ENCODE results near the gene OR10G4. TPM values are rescaled to one million over a fixed set of nuclear protein-coding genes. Genes with fewer than 3 reads are reported as not detected.
"Not testable (repeated sequence)": the region's sequence is repeated elsewhere in the genome, so short reads cannot be mapped to it uniquely, and the experiment has no call there.

The OR10G4 gene
- total RNA-seq, 1 experiment from 2014 or later: not detected

GRCh38 chr11:123977731-123978347 is 35.0 kb upstream of the OR10G4 start, which contains the start of gene OR10S1:
Gene OR10S1 (minus strand): TSS chr11:123977781. CDS start chr11:123977664, 117 bp downstream.
- ChIA-PET CTCF (no interaction called here), POLR2A (ENCODE audit: unreplicated experiment) (no interaction called here)
- H3K79me2 ChIP-seq (ENCODE audit: low read depth): no peaks in the 10 kb centered on the region
- no peak within 1 kb of the TSS for H2AFZ ChIP-seq
- no TSS peak for BruUV-seq (replicated peaks)
- no peak within 1 kb of the TSS for H3K4me3 ChIP-seq
- H3K9me3 ChIP-seq (ENCODE audit: insufficient read depth, low read depth): no peaks in the 10 kb centered on the region
- H3K9me2 ChIP-seq (ENCODE audit: insufficient read depth): no peaks in the 10 kb centered on the region; the same call in 1 of the 2 replicates
- no peak within 1 kb of the TSS for H3K4me2 ChIP-seq
- H3K27me3 ChIP-seq (ENCODE audit: insufficient read depth, low read depth): no peaks in the 10 kb centered on the region
- H3K4me1 ChIP-seq (replicated peaks; ENCODE audit: insufficient read depth): no peaks in the 10 kb centered on the region
- H4K20me1 ChIP-seq (ENCODE audit: insufficient read depth): no peaks in the 10 kb centered on the region
- DNase-seq: no peak
- H3K36me3 ChIP-seq (ENCODE audit: low read depth): no peaks in the 10 kb centered on the region
- H3K27ac ChIP-seq: no peak within 1 kb of the TSS
- intact Hi-C loops (cut with micrococcal nuclease; ENCODE audit: unreplicated experiment): no loop called here
- H3F3A ChIP-seq (ENCODE audit: insufficient read depth, low read depth): no peaks in the 10 kb centered on the region
- TF ChIP-seq, protein P1, sequence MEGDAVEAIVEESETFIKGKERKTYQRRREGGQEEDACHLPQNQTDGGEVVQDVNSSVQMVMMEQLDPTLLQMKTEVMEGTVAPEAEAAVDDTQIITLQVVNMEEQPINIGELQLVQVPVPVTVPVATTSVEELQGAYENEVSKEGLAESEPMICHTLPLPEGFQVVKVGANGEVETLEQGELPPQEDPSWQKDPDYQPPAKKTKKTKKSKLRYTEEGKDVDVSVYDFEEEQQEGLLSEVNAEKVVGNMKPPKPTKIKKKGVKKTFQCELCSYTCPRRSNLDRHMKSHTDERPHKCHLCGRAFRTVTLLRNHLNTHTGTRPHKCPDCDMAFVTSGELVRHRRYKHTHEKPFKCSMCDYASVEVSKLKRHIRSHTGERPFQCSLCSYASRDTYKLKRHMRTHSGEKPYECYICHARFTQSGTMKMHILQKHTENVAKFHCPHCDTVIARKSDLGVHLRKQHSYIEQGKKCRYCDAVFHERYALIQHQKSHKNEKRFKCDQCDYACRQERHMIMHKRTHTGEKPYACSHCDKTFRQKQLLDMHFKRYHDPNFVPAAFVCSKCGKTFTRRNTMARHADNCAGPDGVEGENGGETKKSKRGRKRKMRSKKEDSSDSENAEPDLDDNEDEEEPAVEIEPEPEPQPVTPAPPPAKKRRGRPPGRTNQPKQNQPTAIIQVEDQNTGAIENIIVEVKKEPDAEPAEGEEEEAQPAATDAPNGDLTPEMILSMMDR (conservative IDR thresholded peaks at IDR 0.05): no peak
- TF ChIP-seq EZH2 (IDR thresholded peaks at IDR 0.05; ENCODE audit: low read depth): no peak

DNA sequence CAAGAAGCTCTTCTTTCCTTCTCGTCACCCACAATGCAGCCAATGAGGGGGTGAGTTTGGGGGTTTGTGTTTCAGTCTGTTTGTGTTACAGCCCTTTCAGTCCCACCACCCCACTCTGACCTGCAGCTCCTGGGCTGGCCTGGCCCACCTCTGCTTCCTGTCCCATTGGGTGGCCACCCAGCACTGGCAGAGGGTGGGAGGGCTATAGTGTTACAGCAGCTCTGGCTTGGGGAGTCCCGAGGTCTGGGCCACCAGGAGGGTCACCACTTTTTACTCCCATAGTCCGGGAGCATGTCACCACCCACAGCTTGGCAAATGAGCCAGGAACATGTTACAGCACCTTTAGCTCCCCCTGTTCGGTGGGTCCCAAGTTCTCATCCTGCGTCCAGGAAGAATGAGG is 33.5 kb upstream of the OR10G4 start:
- POLR2A ChIA-PET (ENCODE audit: unreplicated experiment): no interaction called here
- no peak overlapping the region for H3K27ac ChIP-seq
- no peaks in the 10 kb centered on the region for H3K4me1 ChIP-seq (replicated peaks; ENCODE audit: insufficient read depth)
- no peak overlapping the region for H3K4me2 ChIP-seq
- H3K9me2 ChIP-seq (ENCODE audit: insufficient read depth): no peaks in the 10 kb centered on the region; the same call in 1 of the 2 replicates
- CTCF ChIA-PET: no interaction called here
- H2AFZ ChIP-seq: no peak overlapping the region
- H3F3A ChIP-seq (ENCODE audit: insufficient read depth, low read depth): no peaks in the 10 kb centered on the region
- no peaks in the 10 kb centered on the region for H3K9me3 ChIP-seq (ENCODE audit: insufficient read depth, low read depth)
- no TSS peak for BruUV-seq (replicated peaks)
- intact Hi-C loops (cut with micrococcal nuclease; ENCODE audit: unreplicated experiment): no loop called here
- no peak for DNase-seq
- no peaks in the 10 kb centered on the region for H3K79me2 ChIP-seq (ENCODE audit: low read depth)
- no peaks in the 10 kb centered on the region for H4K20me1 ChIP-seq (ENCODE audit: insufficient read depth)
- no peaks in the 10 kb centered on the region for H3K36me3 ChIP-seq (ENCODE audit: low read depth)
- no peak for TF ChIP-seq EZH2 (IDR thresholded peaks at IDR 0.05; ENCODE audit: low read depth)
- TF ChIP-seq, protein P1 (conservative IDR thresholded peaks at IDR 0.05): no peak
- H3K4me3 ChIP-seq: no peak overlapping the region
- H3K27me3 ChIP-seq (ENCODE audit: insufficient read depth, low read depth): no peaks in the 10 kb centered on the region

- Histone ChIP-seq H3K4me1 (replicated peaks; ENCODE audit: insufficient read depth) (no peaks in the 10 kb centered on the region), H3F3A (ENCODE audit: insufficient read depth, low read depth) (no peaks in the 10 kb centered on the region), H3K9me3 (ENCODE audit: insufficient read depth, low read depth) (no peaks in the 10 kb centered on the region), H3K36me3 (ENCODE audit: low read depth) (no peaks in the 10 kb centered on the region), H4K20me1 (ENCODE audit: insufficient read depth) (no peaks in the 10 kb centered on the region), H3K27ac (no peak within 1 kb of the TSS), H3K27me3 (ENCODE audit: insufficient read depth, low read depth) (peaks cover 48% of the 10 kb centered on the region), H2AFZ (no peak within 1 kb of the TSS), H3K4me2 (no peak within 1 kb of the TSS), H3K9me2 (ENCODE audit: insufficient read depth) (no peaks in the 10 kb centered on the region; the same call in 1 of the 2 replicates), H3K4me3 (no peak within 1 kb of the TSS), H3K79me2 (ENCODE audit: low read depth) (no peaks in the 10 kb centered on the region)
- TF ChIP-seq, protein P1 (conservative IDR thresholded peaks at IDR 0.05): no peak
- TF ChIP-seq EZH2 (IDR thresholded peaks at IDR 0.05; ENCODE audit: low read depth): no peak
- BruUV-seq (replicated peaks): no TSS peak
- no peak for DNase-seq
- intact Hi-C loops (cut with micrococcal nuclease; ENCODE audit: unreplicated experiment): no loop called here
- POLR2A ChIA-PET (ENCODE audit: unreplicated experiment): interaction anchor here (0.6 kb wide), 1 partner anchor 785 kb away, joined by 3 read pairs; no protein-coding TSS in a partner anchor
- CTCF ChIA-PET: no interaction called here
These were observed 17.7 kb upstream of the OR10G4 start, which contains the start of gene OR10G6 for GRCh38 chr11:123995119-123995518. Gene OR10G6 (minus strand): TSS chr11:123995161. CDS start chr11:123995161, 0 bp downstream.

GRCh38 chr11:124015837-124016236 is 3.0 kb downstream of the OR10G4 start:
- H3K27ac ChIP-seq; BruUV-seq (replicated peaks); H3K9me3 ChIP-seq (ENCODE audit: insufficient read depth, low read depth); H3K36me3 ChIP-seq (ENCODE audit: low read depth); H3K4me3 ChIP-seq; H3K27me3 ChIP-seq (ENCODE audit: insufficient read depth, low read depth); POLR2A ChIA-PET (ENCODE audit: unreplicated experiment); intact Hi-C loops (cut with micrococcal nuclease; ENCODE audit: unreplicated experiment); H3K79me2 ChIP-seq (ENCODE audit: low read depth); DNase-seq; H4K20me1 ChIP-seq (ENCODE audit: insufficient read depth); CTCF ChIA-PET; H3K4me1 ChIP-seq (replicated peaks; ENCODE audit: insufficient read depth); H2AFZ ChIP-seq; H3K9me2 ChIP-seq (ENCODE audit: insufficient read depth); H3K4me2 ChIP-seq; H3F3A ChIP-seq (ENCODE audit: insufficient read depth, low read depth): not testable (repeated sequence)
